Subcutaneous abdominal adipose tissue (tissue), 5 donors: ENCODE results near the gene KRT16.
A peak's percentile ranks its signal among the peaks of the same experiment; 100 is the strongest.
"Not testable (repeated sequence)": the region's sequence is repeated elsewhere in the genome, so short reads cannot be mapped to it uniquely, and the experiment has no call there.

Experiments used
- H3K27ac ChIP-seq: one replicate; pipeline ENCODE4 v1.7.0; 2013; ENCODE audit warnings: low read depth, mild to moderate bottlenecking, inconsistent platforms, low read length, moderate library complexity
- H3K27me3 ChIP-seq, 5 donors: one replicate each; pipeline ENCODE4 v1.7.0; 2013; ENCODE audit warnings: low read length in 5 of 5, inconsistent platforms in 1 of 5; ENCODE audit not compliant: control insufficient read depth in 5 of 5, insufficient read depth in 4 of 5
- H3K36me3 ChIP-seq, 5 donors: one replicate each; pipeline ENCODE4 v1.7.0; 2013; ENCODE audit warnings: low read length in 5 of 5; ENCODE audit not compliant: control insufficient read depth in 5 of 5, insufficient read depth in 5 of 5
- H3K4me1 ChIP-seq, 5 donors: one replicate each; pipeline ENCODE4 v1.7.0; 2013; ENCODE audit warnings: low read length in 5 of 5, mild to moderate bottlenecking in 3 of 5, moderate library complexity in 1 of 5; ENCODE audit not compliant: control insufficient read depth in 5 of 5, insufficient read depth in 5 of 5
- H3K4me3 ChIP-seq, 5 donors: one replicate each; pipeline ENCODE4 v1.7.0; 2013; ENCODE audit warnings: low read length in 5 of 5, low read depth in 1 of 5
- H3K9ac ChIP-seq, 5 donors: one replicate each; pipeline ENCODE4 v1.7.0; 2013; ENCODE audit warnings: low read length in 5 of 5, mild to moderate bottlenecking in 4 of 5, moderate library complexity in 3 of 5
- H3K9me3 ChIP-seq, 5 donors: one replicate each; pipeline ENCODE4 v1.7.0; 2013; ENCODE audit warnings: low read length in 5 of 5; ENCODE audit not compliant: control insufficient read depth in 5 of 5
- donor health status: healthy.
- donor health status: healthy.
- donor health status: healthy.
- donor health status: healthy.
- donor health status: healthy.

Gene KRT16

GRCh38 chr17:41593306-41593981, 19.1 kb downstream of the KRT16 start:
- peaks cover 0 to 4% (median 0%) of the 10 kb centered on the region in 5 donors for H3K9me3 ChIP-seq
- H3K9ac ChIP-seq = no peak overlapping the region
- H3K36me3 ChIP-seq = no peaks in the 10 kb centered on the region
- no peaks in the 10 kb centered on the region for H3K27me3 ChIP-seq
- H3K27ac ChIP-seq = no peak overlapping the region
- H3K4me3 ChIP-seq = no peak overlapping the region
- H3K4me1 ChIP-seq = peaks cover 0 to 17% (median 10%) of the 10 kb centered on the region in 5 donors

GRCh38 chr17:41592601-41593305, 19.8 kb downstream of the KRT16 start:
- no peaks in the 10 kb centered on the region for H3K27me3 ChIP-seq
- no peak overlapping the region for H3K27ac ChIP-seq
- H3K9me3 ChIP-seq = peaks cover 0 to 4% (median 0%) of the 10 kb centered on the region in 5 donors
- no peaks in the 10 kb centered on the region for H3K36me3 ChIP-seq
- H3K9ac ChIP-seq = no peak overlapping the region
- H3K4me1 ChIP-seq = peaks cover 0 to 17% (median 10%) of the 10 kb centered on the region in 5 donors
- no peak overlapping the region for H3K4me3 ChIP-seq

- no peak overlapping the region for H3K27ac ChIP-seq
- no peak overlapping the region for H3K4me3 ChIP-seq
- H3K4me1 ChIP-seq = peaks cover 0 to 21% (median 10%) of the 10 kb centered on the region in 5 donors
- H3K9me3 ChIP-seq = peaks cover 0 to 4% (median 0%) of the 10 kb centered on the region in 5 donors
- no peaks in the 10 kb centered on the region for H3K36me3 ChIP-seq
- no peak overlapping the region for H3K9ac ChIP-seq
- H3K27me3 ChIP-seq = no peaks in the 10 kb centered on the region
Measured at GRCh38 chr17:41589301-41589700, 23.3 kb downstream of the KRT16 start.

- Histone ChIP-seq H3K9me3 (peaks cover 0 to 4% (median 0%) of the 10 kb centered on the region in 5 donors), H3K9ac (no peak overlapping the region), H3K4me3 (no peak overlapping the region), H3K27me3 (no peaks in the 10 kb centered on the region), H3K27ac (no peak overlapping the region), H3K36me3 (no peaks in the 10 kb centered on the region), H3K4me1 (peaks cover 2 to 16% (median 4%) of the 10 kb centered on the region in 5 donors)
Measured at GRCh38 chr17:41588126-41588810, 24.3 kb downstream of the KRT16 start.

- Histone ChIP-seq H3K9ac (no peak within 1 kb of the TSS), H3K4me3 (no peak within 1 kb of the TSS), H3K36me3 (no peaks in the 10 kb centered on the region), H3K4me1 (peaks cover 3 to 22% (median 16%) of the 10 kb centered on the region in 5 donors), H3K27me3 (no peaks in the 10 kb centered on the region), H3K9me3 (peaks cover 0 to 4% (median 0%) of the 10 kb centered on the region in 5 donors), H3K27ac (no peak within 1 kb of the TSS)
Measured at GRCh38 chr17:41586863-41587495, 25.6 kb downstream of the KRT16 start, which contains the start of gene KRT14. KRT14 (minus strand) TSS chr17:41586895; CDS start chr17:41586834, 61 bp downstream.

- H3K27me3 ChIP-seq = no peaks in the 10 kb centered on the region
- no peaks in the 10 kb centered on the region for H3K9me3 ChIP-seq
- no peaks in the 10 kb centered on the region for H3K36me3 ChIP-seq
- peaks cover 3 to 24% (median 16%) of the 10 kb centered on the region in 5 donors for H3K4me1 ChIP-seq
- no peak overlapping the region for H3K9ac ChIP-seq
- H3K4me3 ChIP-seq = no peak overlapping the region
- no peak overlapping the region for H3K27ac ChIP-seq
Measured at GRCh38 chr17:41585301-41586056, 27.1 kb downstream of the KRT16 start.

GRCh38 chr17:41584331-41584927, 28.1 kb downstream of the KRT16 start:
- not testable (repeated sequence) for H3K9me3 ChIP-seq, H3K27me3 ChIP-seq, H3K27ac ChIP-seq, H3K4me3 ChIP-seq, H3K9ac ChIP-seq, H3K36me3 ChIP-seq
- H3K4me1 ChIP-seq = peaks cover 3 to 34% (median 22%) of the 10 kb centered on the region in 5 donors

- no peaks in the 10 kb centered on the region for H3K9me3 ChIP-seq
- peak overlapping the region in 1 of 5 donors; percentile 20 for H3K4me3 ChIP-seq
- H3K9ac ChIP-seq = no peak overlapping the region
- no peaks in the 10 kb centered on the region for H3K27me3 ChIP-seq
- H3K36me3 ChIP-seq = no peaks in the 10 kb centered on the region
- no peak overlapping the region for H3K27ac ChIP-seq
- H3K4me1 ChIP-seq = peaks cover 3 to 37% (median 24%) of the 10 kb centered on the region in 5 donors
Measured at GRCh38 chr17:41583137-41584127, 29.1 kb downstream of the KRT16 start.
